Fibroblast of lung (primary cell): Measurements from ENCODE around the gene TMEM92. TPM values are rescaled to one million over a fixed set of nuclear protein-coding genes. Genes with fewer than 3 reads are reported as not detected.

Source experiments
- DNase-seq, 2 donors: peaks; one replicate each; pipeline versions ENCODE4 v3.0.0 to v3.0.0-alpha.2; 2010; ENCODE audit warnings: low read depth in 2 of 2
- H2AFZ ChIP-seq: 2 replicates; pipeline ENCODE4 v1.5.1; 2012; ENCODE audit warnings: low read length, control low read depth, inconsistent platforms
- H3K27ac ChIP-seq: 2 replicates; pipeline ENCODE4 v1.5.1; 2011; ENCODE audit warnings: low read length, control low read depth; ENCODE audit not compliant: insufficient read depth
- H3K27me3 ChIP-seq: 2 replicates; pipeline ENCODE4 v1.5.1; 2011; ENCODE audit warnings: mild to moderate bottlenecking, low read length; ENCODE audit not compliant: control insufficient read depth, insufficient read depth
- H3K36me3 ChIP-seq: 2 replicates; pipeline ENCODE4 v1.5.1; 2011; ENCODE audit warnings: low read length; ENCODE audit not compliant: control insufficient read depth, insufficient read depth
- H3K4me1 ChIP-seq: 2 replicates; pipeline ENCODE4 v1.5.1; 2011; ENCODE audit warnings: low read length; ENCODE audit not compliant: control insufficient read depth, insufficient read depth; ENCODE audit errors: extremely low read depth
- H3K4me2 ChIP-seq: 2 replicates; pipeline ENCODE4 v1.5.1; 2011; ENCODE audit warnings: low read length, control low read depth; ENCODE audit not compliant: insufficient read depth; ENCODE audit errors: extremely low read depth
- H3K4me3 ChIP-seq, 4 experiments: fragments of 200-600 bp in 1 of 4; sonication (generic) in 1 of 4; replicated peaks in 1 of 4; 2 replicates each; pipeline ENCODE4 v1.5.1; 2011 to 2016; ENCODE audit warnings: low read length in 4 of 4, low read depth in 3 of 4, mild to moderate bottlenecking in 3 of 4, control low read depth in 2 of 4, inconsistent platforms in 1 of 4, mixed read lengths in 1 of 4; ENCODE audit not compliant: insufficient read depth in 1 of 4; ENCODE audit errors: control extremely low read depth in 1 of 4
- H3K79me2 ChIP-seq: 2 replicates; pipeline ENCODE4 v1.5.1; 2012; ENCODE audit warnings: mild to moderate bottlenecking, low read length, inconsistent platforms; ENCODE audit not compliant: control insufficient read depth, insufficient read depth
- H3K9ac ChIP-seq: 2 replicates; pipeline ENCODE4 v1.5.1; 2011; ENCODE audit warnings: mild to moderate bottlenecking, low read length, control low read depth; ENCODE audit not compliant: insufficient read depth
- H3K9me3 ChIP-seq: 2 replicates; pipeline ENCODE4 v1.5.1; 2012; ENCODE audit warnings: low read depth, low read length; ENCODE audit not compliant: control insufficient read depth, insufficient read depth
- H4K20me1 ChIP-seq: 2 replicates; pipeline ENCODE4 v1.5.1; 2011; ENCODE audit warnings: low read length; ENCODE audit not compliant: control insufficient read depth, insufficient read depth; ENCODE audit errors: extremely low read depth
- CTCF ChIP-seq, 2 donors: IDR thresholded peaks in 1 of 2; conservative IDR thresholded peaks in 1 of 2; 1 replicate in 1 of 2; 2 replicates in 1 of 2; pipeline ENCODE4 v1.5.1; 2011 to 2012; ENCODE audit warnings: low read length in 2 of 2, control low read depth in 1 of 2, inconsistent platforms in 1 of 2, low read depth in 1 of 2, mild to moderate bottlenecking in 1 of 2
- EZH2 ChIP-seq: IDR thresholded peaks from 2 replicates; pipeline ENCODE4 v1.5.1; 2012; ENCODE audit warnings: low read length, control low read depth, mild to moderate bottlenecking; ENCODE audit errors: missing control alignments
- polyA plus RNA-seq, 2 donors: library from polyadenylated mRNA; depleted of rRNA in 1 of 2; stranded (reverse) in 1 of 2; unstranded in 1 of 2; fragments of >200 nt; gene quantifications; 2 replicates each; pipeline ENCODE4 v1.2.1, GENCODE V29; 2011 to 2012; ENCODE audit warnings: missing spikeins in 1 of 2
- total RNA-seq: library from RNA; depleted of rRNA; stranded (reverse); fragments of >200 nt; gene quantifications from 2 replicates; pipeline ENCODE4 v1.2.1, GENCODE V29; 2014

The TMEM92 gene
- total and polyA plus RNA-seq, 2 donors (not counting 1 experiment from before 2014, with no cell fraction given) = under 0.01 to 0.05 TPM

GRCh38 chr17:50262001-50262794 lies 12.1 kb upstream of the TMEM92 start:
- no peak overlapping the region for H3K27ac ChIP-seq
- H3K36me3 ChIP-seq = no peaks in the 10 kb centered on the region
- no peak overlapping the region for H3K4me3 ChIP-seq
- H3K79me2 ChIP-seq = no peaks in the 10 kb centered on the region
- no peak overlapping the region for H3K9ac ChIP-seq
- H3K9me3 ChIP-seq = no peaks in the 10 kb centered on the region
- no peak overlapping the region for H3K4me2 ChIP-seq
- DNase-seq = no peak
- no peak overlapping the region for H2AFZ ChIP-seq
- H3K27me3 ChIP-seq = no peaks in the 10 kb centered on the region
- TF ChIP-seq EZH2 = no peak
- no peak for TF ChIP-seq CTCF (conservative IDR thresholded peaks at IDR 0.05 in 1 of 2, IDR thresholded peaks at IDR 0.05 in 1 of 2; ENCODE audit: low read depth in 1 of 2, low read length in 2 of 2)
- peaks cover 33% of the 10 kb centered on the region for H3K4me1 ChIP-seq
- H4K20me1 ChIP-seq = no peaks in the 10 kb centered on the region

DNA sequence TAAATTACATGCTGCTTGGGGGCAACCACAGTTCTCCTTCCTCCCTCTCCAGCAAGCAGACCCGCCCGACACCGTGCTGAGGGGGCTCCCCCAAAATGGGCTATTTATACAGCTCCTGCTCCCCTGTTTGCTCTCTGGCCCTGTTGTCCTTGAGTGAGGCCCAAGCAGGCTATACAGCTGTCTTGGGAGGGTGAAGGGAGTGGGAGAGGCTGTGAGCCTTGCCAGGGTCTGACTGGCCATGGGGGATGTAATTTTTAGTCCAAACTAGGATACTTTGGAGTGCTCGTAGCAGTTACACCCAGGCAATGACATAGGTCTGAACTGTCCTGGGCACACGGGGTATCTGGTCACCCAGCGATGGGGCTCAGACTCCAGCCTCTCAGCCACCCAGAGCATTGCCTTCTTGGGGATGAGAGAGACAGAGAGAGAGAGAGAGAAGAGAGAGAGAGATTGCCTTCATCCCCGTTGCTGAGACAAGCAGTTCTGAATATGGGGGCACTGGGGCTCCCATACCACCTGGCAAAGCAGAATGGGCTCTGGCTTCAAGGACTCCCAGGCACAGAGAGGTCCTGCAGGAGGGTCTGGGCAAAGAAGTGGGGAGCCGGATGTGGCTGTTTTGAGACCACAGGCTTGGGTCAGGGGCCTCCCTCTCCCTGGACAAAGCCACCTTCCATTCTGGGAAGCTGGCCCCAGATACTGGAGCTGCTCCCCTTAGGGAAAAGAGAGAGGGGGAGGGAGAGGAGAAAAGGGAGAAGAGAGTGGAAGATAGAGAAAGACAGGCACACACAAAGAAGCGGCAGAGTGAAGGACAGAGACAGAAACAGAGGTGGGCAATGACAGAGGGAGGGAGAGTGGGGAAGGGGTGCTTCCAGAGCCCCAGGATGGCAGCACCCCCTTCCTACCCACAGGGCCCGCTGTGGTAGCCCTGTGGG lies 10.7 kb upstream of the TMEM92 start:
- DNase-seq = no peak
- peak overlapping the region; percentile 48 for H3K4me2 ChIP-seq
- peak overlapping the region in 1 of 4 experiments; percentile 22 for H3K4me3 ChIP-seq
- H3K27me3 ChIP-seq = no peaks in the 10 kb centered on the region
- H3K27ac ChIP-seq = no peak overlapping the region
- no peaks in the 10 kb centered on the region for H3K79me2 ChIP-seq
- H4K20me1 ChIP-seq = no peaks in the 10 kb centered on the region
- no peak overlapping the region for H3K9ac ChIP-seq
- TF ChIP-seq CTCF (conservative IDR thresholded peaks at IDR 0.05 in 1 of 2, IDR thresholded peaks at IDR 0.05 in 1 of 2; ENCODE audit: low read depth in 1 of 2, low read length in 2 of 2) = no peak
- TF ChIP-seq EZH2 = no peak
- no peaks in the 10 kb centered on the region for H3K36me3 ChIP-seq
- H3K9me3 ChIP-seq = no peaks in the 10 kb centered on the region
- H2AFZ ChIP-seq = no peak overlapping the region
- peaks cover 38% of the 10 kb centered on the region for H3K4me1 ChIP-seq
